Right lobe of liver (tissue), 4 donors: Measurements from ENCODE around the gene MYOF.

Source experiments
- POLR2A ChIP-seq: fragments of 450-650 bp; IDR thresholded peaks from one replicate; pipeline ENCODE4 v1.6.1; 2017; ENCODE audit warnings: antibody characterized with exemption, mild to moderate bottlenecking
- TF ChIP-seq, protein P1 (sequence below), 4 donors: fragments of 200-600 bp in 3 of 4; fragments of 450-650 bp in 1 of 4; IDR thresholded peaks; one replicate each; pipeline versions ENCODE4 v1.5.1 to v1.8.0; 2016 to 2022; ENCODE audit warnings: antibody characterized with exemption in 4 of 4, mild to moderate bottlenecking in 2 of 4
- donor health status: DM: no; HTN: no; CAD: no.
- donor health status: DM: no; HTN: no; CAD: no.
- donor health status: DM: no; HTN: yes; CAD: no.

DNA sequence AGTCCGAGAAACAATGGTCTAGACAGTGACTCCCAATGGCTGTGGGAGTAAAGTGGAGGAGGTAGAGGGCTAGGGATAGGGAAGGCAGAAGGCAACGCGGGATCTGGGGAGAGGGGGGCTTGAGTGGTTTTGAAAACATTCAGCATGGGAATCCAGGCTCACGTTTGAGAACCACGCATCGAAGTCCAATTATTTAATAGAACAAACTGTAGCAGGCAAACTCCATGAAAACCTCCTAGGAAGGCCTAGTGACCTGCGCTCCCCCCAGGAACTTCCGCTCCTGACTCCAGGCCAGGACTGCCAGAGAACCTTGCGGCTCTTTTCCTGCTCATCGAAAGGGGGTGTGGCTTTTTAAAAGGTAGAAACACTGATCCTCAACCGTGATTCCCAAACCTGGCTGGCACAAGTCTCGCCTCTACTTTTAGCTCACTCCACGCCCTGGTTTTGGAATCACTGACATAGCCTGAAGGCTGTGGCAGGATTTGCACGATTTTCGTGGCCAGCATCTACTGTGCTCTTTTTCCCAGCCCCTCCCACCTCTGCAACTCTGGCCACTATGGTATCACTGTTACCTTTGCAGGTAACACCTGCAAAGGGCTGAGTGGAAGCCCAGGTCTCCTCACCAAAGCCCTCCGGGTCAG, 43.4 kb downstream of the MYOF start:
- no peak for TF ChIP-seq POLR2A
- TF ChIP-seq, protein P1, sequence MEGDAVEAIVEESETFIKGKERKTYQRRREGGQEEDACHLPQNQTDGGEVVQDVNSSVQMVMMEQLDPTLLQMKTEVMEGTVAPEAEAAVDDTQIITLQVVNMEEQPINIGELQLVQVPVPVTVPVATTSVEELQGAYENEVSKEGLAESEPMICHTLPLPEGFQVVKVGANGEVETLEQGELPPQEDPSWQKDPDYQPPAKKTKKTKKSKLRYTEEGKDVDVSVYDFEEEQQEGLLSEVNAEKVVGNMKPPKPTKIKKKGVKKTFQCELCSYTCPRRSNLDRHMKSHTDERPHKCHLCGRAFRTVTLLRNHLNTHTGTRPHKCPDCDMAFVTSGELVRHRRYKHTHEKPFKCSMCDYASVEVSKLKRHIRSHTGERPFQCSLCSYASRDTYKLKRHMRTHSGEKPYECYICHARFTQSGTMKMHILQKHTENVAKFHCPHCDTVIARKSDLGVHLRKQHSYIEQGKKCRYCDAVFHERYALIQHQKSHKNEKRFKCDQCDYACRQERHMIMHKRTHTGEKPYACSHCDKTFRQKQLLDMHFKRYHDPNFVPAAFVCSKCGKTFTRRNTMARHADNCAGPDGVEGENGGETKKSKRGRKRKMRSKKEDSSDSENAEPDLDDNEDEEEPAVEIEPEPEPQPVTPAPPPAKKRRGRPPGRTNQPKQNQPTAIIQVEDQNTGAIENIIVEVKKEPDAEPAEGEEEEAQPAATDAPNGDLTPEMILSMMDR (IDR thresholded peaks at IDR 0.05), result no peak
